BLaER1 (cell line): ENCODE measurements around the gene RIC8B.
A peak's percentile ranks its signal among the peaks of the same experiment; 100 is the strongest.

Source experiments
- H3K27ac ChIP-seq: shearing (Covaris generic); formaldehyde crosslinking; 2 replicates; pipeline ENCODE4 v1.8.1; 2022
- H3K27me3 ChIP-seq: shearing (Covaris generic); formaldehyde crosslinking; 2 replicates; pipeline ENCODE4 v1.8.1; 2022
- H3K36me3 ChIP-seq: shearing (Covaris generic); formaldehyde crosslinking; 2 replicates; pipeline ENCODE4 v1.8.1; 2022
- H3K4me1 ChIP-seq: shearing (Covaris generic); formaldehyde crosslinking; 2 replicates; pipeline ENCODE4 v1.8.1; 2022
- H3K4me2 ChIP-seq: shearing (Covaris generic); formaldehyde crosslinking; 2 replicates; pipeline ENCODE4 v1.8.1; 2022
- H3K4me3 ChIP-seq: shearing (Covaris generic); formaldehyde crosslinking; 2 replicates; pipeline ENCODE4 v1.8.1; 2022
- H3K9ac ChIP-seq: shearing (Covaris generic); formaldehyde crosslinking; 2 replicates; pipeline ENCODE4 v1.8.1; 2022
- H3K9me3 ChIP-seq: shearing (Covaris generic); formaldehyde crosslinking; 2 replicates; pipeline ENCODE4 v1.8.1; 2022
- H4K20me1 ChIP-seq: shearing (Covaris generic); formaldehyde crosslinking; 2 replicates; pipeline ENCODE4 v1.8.1; 2022
- Cebpa-rat ChIP-seq: shearing (Covaris generic); IDR thresholded peaks from 2 replicates; pipeline ENCODE4 v1.8.1; 2022

RIC8B gene

DNA sequence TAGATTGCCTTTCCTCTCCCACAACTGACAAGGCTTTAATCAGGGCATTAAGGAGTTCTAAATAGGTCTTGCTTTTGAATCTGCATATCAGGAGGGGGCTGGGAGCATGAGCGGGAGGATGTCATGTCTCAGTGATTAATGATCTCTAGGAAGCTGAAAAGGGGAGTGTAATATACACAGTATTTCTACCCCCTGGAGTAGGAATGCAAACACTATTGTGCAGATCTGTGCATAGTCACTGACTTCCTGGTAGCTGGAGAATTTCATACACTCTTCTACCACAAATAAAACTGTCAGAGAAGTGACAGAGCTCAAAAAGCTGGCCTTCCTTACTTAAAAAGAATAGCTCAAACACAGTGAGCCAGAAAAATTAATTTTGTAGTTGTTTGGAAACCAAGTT lies 65.8 kb downstream of the RIC8B start:
- no peak overlapping the region for H3K4me3 ChIP-seq
- H3K27ac ChIP-seq: no peak overlapping the region
- peaks cover 26% of the 10 kb centered on the region for H3K4me1 ChIP-seq
- no peaks in the 10 kb centered on the region for H3K9me3 ChIP-seq
- H3K9ac ChIP-seq: no peak overlapping the region; the same call in 1 of the 2 replicates
- peak overlapping the region; percentile 17; the same call in 1 of the 2 replicates for H3K4me2 ChIP-seq
- peaks cover 21% of the 10 kb centered on the region; the same call in 1 of the 2 replicates for H4K20me1 ChIP-seq
- H3K36me3 ChIP-seq: peaks cover 42% of the 10 kb centered on the region
- TF ChIP-seq Cebpa-rat: no peak
- no peaks in the 10 kb centered on the region for H3K27me3 ChIP-seq

- no peaks in the 10 kb centered on the region for H3K9me3 ChIP-seq
- H3K9ac ChIP-seq: no peak overlapping the region
- no peak overlapping the region for H3K27ac ChIP-seq
- H3K36me3 ChIP-seq: peaks cover 50% of the 10 kb centered on the region
- peaks cover 21% of the 10 kb centered on the region; the same call in 1 of the 2 replicates for H4K20me1 ChIP-seq
- no peak for TF ChIP-seq Cebpa-rat
- no peak overlapping the region for H3K4me3 ChIP-seq
- no peaks in the 10 kb centered on the region for H3K27me3 ChIP-seq
- peaks cover 26% of the 10 kb centered on the region for H3K4me1 ChIP-seq
- H3K4me2 ChIP-seq: peak overlapping the region; percentile 46
These were observed 67.2 kb downstream of the RIC8B start for GRCh38 chr12:106841510-106842302.

DNA sequence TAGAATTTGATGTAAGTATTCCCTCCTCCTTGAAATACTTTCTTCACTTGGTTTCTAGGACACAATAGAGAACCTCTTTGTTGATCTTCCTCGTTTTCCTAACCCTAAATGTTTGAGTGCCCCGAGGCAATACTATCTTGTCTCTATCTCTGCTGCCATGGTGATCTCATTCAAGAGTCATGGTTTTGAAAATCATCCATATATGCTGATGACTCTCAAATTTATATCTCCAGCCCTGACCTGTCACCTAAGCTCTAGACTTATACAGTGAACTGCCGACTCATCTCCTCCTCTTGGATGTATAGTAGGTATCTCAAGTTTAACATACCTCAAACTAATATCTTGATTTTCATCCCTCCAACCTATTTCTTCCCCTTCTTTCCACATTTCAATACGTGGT lies 71.4 kb downstream of the RIC8B start:
- H3K9ac ChIP-seq: no peak overlapping the region
- peaks cover 8% of the 10 kb centered on the region for H3K4me1 ChIP-seq
- no peak overlapping the region for H3K27ac ChIP-seq
- H3K9me3 ChIP-seq: no peaks in the 10 kb centered on the region
- H3K4me2 ChIP-seq: no peak overlapping the region
- H3K36me3 ChIP-seq: peaks cover 78% of the 10 kb centered on the region
- no peaks in the 10 kb centered on the region for H3K27me3 ChIP-seq
- H3K4me3 ChIP-seq: no peak overlapping the region
- TF ChIP-seq Cebpa-rat: no peak
- H4K20me1 ChIP-seq: 0 out of 2 replicates have a peak, but pooled peaks cover 8% of the 10 kb centered on the region

DNA sequence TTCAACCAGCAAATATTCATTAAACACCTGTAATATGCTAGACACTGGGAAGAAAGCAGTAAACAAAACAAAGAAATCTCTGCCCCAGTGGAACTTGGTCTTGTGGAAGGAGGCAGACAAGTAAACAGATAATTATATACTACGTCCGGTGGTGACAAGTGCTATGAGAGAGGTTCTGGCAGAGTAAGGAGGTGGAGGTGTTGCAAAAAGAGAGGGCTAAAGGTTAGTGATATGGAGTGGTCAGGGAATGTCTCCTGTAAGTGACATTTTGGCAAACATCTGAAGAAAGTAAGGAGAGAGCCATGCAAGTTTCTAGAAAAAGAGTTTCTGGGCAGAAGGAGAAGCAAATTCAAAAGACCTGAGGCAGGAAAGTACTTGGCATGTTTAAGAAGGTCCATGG lies 73.4 kb downstream of the RIC8B start:
- Histone ChIP-seq H3K36me3 (peaks cover 89% of the 10 kb centered on the region), H3K9me3 (no peaks in the 10 kb centered on the region)

GRCh38 chr12:106851306-106851705 lies 76.8 kb downstream of the RIC8B start:
- Histone ChIP-seq H3K27me3 (no peaks in the 10 kb centered on the region), H4K20me1 (no peaks in the 10 kb centered on the region), H3K4me3 (no peak overlapping the region), H3K36me3 (peaks cover 73% of the 10 kb centered on the region), H3K9ac (no peak overlapping the region), H3K4me2 (no peak overlapping the region), H3K4me1 (peaks cover 20% of the 10 kb centered on the region), H3K27ac (no peak overlapping the region), H3K9me3 (no peaks in the 10 kb centered on the region)
- TF ChIP-seq Cebpa-rat: no peak

More for the DNA sequence above, 73.4 kb downstream of the RIC8B start:
- Histone ChIP-seq H3K27ac (no peak overlapping the region), H3K4me3 (no peak overlapping the region), H3K27me3 (no peaks in the 10 kb centered on the region), H3K4me2 (no peak overlapping the region), H3K9ac (no peak overlapping the region), H3K4me1 (no peaks in the 10 kb centered on the region), H4K20me1 (no peaks in the 10 kb centered on the region)
- no peak for TF ChIP-seq Cebpa-rat

GRCh38 chr12:106854723-106855122 lies 80.2 kb downstream of the RIC8B start:
- peaks cover 58% of the 10 kb centered on the region for H3K36me3 ChIP-seq

GRCh38 chr12:106855221-106855758 lies 80.8 kb downstream of the RIC8B start:
- TF ChIP-seq Cebpa-rat: no peak
- H3K36me3 ChIP-seq: peaks cover 58% of the 10 kb centered on the region
- H3K9me3 ChIP-seq: no peaks in the 10 kb centered on the region
- H3K4me1 ChIP-seq: peaks cover 20% of the 10 kb centered on the region
- H3K27ac ChIP-seq: no peak overlapping the region
- H3K27me3 ChIP-seq: no peaks in the 10 kb centered on the region
- peak overlapping the region; percentile 75 for H3K4me2 ChIP-seq
- no peak overlapping the region for H3K9ac ChIP-seq
- H3K4me3 ChIP-seq: no peak overlapping the region
- no peaks in the 10 kb centered on the region for H4K20me1 ChIP-seq

More at GRCh38 chr12:106854723-106855122, 80.2 kb downstream of the RIC8B start:
- peaks cover 20% of the 10 kb centered on the region for H3K4me1 ChIP-seq
- H3K4me2 ChIP-seq: peak overlapping the region; percentile 75
- H3K9ac ChIP-seq: no peak overlapping the region
- no peak for TF ChIP-seq Cebpa-rat
- no peaks in the 10 kb centered on the region for H4K20me1 ChIP-seq
- no peak overlapping the region for H3K4me3 ChIP-seq
- H3K27me3 ChIP-seq: no peaks in the 10 kb centered on the region
- H3K9me3 ChIP-seq: no peaks in the 10 kb centered on the region
- no peak overlapping the region for H3K27ac ChIP-seq

GRCh38 chr12:106861984-106862916 lies 87.8 kb downstream of the RIC8B start:
- Histone ChIP-seq H4K20me1 (no peaks in the 10 kb centered on the region), H3K9me3 (no peaks in the 10 kb centered on the region), H3K4me1 (no peaks in the 10 kb centered on the region), H3K27ac (no peak overlapping the region), H3K36me3 (peaks cover 65% of the 10 kb centered on the region), H3K4me2 (no peak overlapping the region), H3K4me3 (no peak overlapping the region), H3K27me3 (no peaks in the 10 kb centered on the region), H3K9ac (no peak overlapping the region)
- no peak for TF ChIP-seq Cebpa-rat

- peaks cover 74% of the 10 kb centered on the region for H3K36me3 ChIP-seq
- no peaks in the 10 kb centered on the region for H3K9me3 ChIP-seq
- H3K27ac ChIP-seq: no peak overlapping the region
- H3K4me3 ChIP-seq: no peak overlapping the region
- no peaks in the 10 kb centered on the region for H3K27me3 ChIP-seq
- no peak overlapping the region for H3K4me2 ChIP-seq
- no peak for TF ChIP-seq Cebpa-rat
- H3K4me1 ChIP-seq: no peaks in the 10 kb centered on the region
- H4K20me1 ChIP-seq: no peaks in the 10 kb centered on the region
- H3K9ac ChIP-seq: no peak overlapping the region
These were observed 88.7 kb downstream of the RIC8B start for GRCh38 chr12:106863189-106863588.

GRCh38 chr12:106865683-106866082 lies 91.2 kb downstream of the RIC8B start:
- no peaks in the 10 kb centered on the region for H3K27me3 ChIP-seq

More at GRCh38 chr12:106865683-106866082, 91.2 kb downstream of the RIC8B start:
- Histone ChIP-seq H3K9ac (no peak overlapping the region), H4K20me1 (no peaks in the 10 kb centered on the region), H3K4me2 (no peak overlapping the region), H3K4me3 (no peak overlapping the region), H3K9me3 (no peaks in the 10 kb centered on the region), H3K27ac (no peak overlapping the region), H3K36me3 (peaks cover 72% of the 10 kb centered on the region), H3K4me1 (no peaks in the 10 kb centered on the region)
- TF ChIP-seq Cebpa-rat: no peak
